NCI-H2107 treated with DMSO at 0.1 percent for 48 hours (cell line): ENCODE results near the gene CCDC137.
A peak's percentile ranks its signal among the peaks of the same experiment; 100 is the strongest.
"Not testable (repeated sequence)": the region's sequence is repeated elsewhere in the genome, so short reads cannot be mapped to it uniquely, and the experiment has no call there.

Experiments used
- DNase-seq: peaks from one replicate; lab custom pipeline; 2025; ENCODE audit not compliant: unreplicated experiment; lab: John Stamatoyannopoulos, UW

Gene CCDC137, protein sequence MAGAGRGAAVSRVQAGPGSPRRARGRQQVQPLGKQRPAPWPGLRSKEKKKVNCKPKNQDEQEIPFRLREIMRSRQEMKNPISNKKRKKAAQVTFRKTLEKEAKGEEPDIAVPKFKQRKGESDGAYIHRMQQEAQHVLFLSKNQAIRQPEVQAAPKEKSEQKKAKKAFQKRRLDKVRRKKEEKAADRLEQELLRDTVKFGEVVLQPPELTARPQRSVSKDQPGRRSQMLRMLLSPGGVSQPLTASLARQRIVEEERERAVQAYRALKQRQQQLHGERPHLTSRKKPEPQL

DNA sequence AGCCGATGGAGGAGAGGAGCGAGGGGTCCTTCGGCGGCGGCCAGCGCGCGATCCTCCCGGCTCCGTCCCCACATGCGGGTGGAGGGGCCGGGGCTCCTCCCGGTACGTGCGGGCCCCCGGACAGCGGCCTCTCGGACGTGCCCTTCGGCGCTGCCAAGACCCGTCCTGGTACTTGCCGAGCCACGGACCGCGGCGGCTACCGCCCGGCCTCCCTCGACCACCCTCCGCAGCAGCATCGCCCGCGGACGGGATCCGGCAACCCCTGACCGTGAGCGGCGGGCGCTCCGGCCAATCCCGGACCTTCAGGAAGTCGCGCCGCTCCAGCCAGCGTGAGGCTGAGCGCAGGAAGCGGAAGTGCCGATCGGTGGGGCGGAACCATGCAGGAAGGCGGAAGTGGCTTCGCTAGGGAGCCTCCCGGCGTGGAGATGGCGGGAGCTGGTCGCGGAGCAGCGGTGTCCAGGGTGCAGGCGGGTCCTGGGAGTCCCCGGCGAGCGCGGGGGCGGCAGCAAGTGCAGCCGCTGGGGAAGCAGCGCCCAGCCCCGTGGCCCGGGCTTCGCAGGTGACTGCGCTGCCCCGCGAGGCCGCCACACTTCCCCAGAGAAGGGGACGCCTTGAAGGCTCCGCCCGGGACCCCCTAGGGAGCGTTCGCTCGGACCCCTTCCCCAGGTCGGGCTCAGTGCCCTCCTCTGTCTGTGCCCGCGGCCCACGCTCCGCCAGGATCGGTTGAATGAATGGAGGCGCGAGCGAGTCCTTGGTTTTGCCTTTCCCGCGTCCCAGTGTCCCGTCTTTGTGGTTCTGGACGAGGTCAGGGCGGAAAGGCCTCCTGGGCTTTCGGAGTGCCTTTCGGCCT is at the start of gene CCDC137, which contains the start of gene OXLD1:
Gene CCDC137, plus strand, starts transcription at position 396 of the 850 bp plus-strand sequence. Its CDS starts 30 bp downstream, at position 426.
Gene OXLD1, minus strand, starts transcription at position 264 of the 850 bp plus-strand sequence. Its CDS starts 28 bp downstream, at position 236.
- DNase-seq = peak; percentile 74

DNA sequence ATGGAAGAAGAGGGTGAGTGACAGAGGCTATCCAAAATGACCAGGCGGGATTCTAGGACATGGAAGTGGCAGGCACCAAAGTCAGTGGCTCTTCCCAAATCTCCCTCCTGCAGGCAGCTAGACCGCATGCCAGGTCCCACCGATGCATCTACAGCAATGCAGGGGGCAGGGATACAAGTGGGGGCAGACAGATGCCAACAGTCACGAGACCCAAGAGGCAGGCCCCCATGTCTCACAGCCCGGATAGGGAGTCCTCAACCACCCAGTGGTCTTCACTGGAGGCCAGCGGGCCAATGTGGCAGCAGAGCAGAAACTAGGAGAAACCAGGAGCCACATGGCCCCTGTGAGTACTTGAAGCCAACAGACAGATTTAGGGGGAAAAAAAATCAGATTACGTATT is 49.7 kb upstream of the CCDC137 start:
- DNase-seq = no peak

DNA sequence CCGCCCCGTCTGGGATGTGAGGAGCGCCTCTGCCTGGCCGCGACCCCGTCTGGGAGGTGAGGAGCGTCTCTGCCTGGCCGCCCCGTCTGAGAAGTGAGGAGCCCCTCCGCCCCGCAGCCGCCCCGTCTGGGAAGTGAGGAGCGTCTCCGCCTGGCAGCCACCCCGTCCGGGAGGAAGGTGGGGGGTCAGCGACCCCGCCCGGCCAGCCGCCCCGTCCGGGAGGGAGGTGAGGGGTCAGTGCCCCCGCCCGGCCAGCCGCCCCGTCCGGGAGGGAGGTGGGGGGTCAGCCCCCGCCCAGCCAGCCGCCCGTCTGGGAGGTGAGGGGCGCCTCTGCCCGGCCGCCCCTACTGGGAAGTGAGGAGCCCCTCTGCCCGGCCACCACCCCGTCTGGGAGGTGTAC is 48.2 kb upstream of the CCDC137 start:
- not testable (repeated sequence) for DNase-seq

DNA sequence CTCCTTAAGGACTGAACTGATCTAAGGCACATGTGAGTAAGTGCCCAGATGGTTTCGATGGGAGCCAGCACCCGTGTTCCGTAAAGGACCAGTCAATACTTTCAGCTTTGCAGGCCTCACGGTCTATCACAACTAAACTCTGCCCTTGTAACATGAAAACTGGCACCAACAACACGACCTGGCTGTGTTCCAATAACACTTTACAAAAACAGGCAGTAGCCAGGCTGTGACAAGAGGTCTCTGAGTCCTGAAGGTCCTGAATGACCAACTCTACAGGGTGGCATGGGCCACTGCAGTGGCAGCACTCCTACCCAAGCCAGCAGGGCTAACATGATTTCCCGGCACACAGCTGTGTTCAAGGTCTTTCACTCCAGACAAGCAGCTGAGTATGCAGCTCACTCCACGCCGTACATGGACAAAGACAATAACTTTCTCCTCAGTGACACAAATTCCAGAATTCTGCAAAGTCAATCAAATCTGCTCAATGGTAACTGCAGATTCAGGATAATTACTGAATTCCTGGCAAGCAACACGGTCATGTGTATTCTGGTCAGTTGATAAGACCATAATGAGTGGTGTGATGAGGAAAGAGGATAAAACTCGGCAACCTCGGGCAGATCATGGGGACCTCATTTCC is 44.9 kb upstream of the CCDC137 start:
- DNase-seq = no peak

DNA sequence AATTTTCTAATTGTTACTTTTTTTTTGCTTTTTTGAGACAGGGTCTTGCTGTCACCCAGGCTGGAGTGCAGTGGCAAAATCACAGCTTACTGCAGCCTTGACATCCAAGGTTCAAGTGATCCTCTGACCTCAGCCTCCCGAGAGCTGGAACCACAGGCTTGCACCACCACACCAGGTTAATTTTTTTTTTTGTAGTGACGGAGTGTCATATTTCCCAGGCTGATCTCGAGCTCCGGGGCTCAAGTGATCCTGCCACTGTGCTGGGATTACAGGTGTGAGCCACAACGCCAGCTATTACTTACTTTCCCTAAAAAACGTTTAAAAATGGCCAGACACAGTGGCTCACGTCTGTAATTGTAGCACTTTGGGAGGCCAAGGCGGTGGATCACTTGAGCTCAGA is 36.3 kb upstream of the CCDC137 start:
- DNase-seq = no peak

DNA sequence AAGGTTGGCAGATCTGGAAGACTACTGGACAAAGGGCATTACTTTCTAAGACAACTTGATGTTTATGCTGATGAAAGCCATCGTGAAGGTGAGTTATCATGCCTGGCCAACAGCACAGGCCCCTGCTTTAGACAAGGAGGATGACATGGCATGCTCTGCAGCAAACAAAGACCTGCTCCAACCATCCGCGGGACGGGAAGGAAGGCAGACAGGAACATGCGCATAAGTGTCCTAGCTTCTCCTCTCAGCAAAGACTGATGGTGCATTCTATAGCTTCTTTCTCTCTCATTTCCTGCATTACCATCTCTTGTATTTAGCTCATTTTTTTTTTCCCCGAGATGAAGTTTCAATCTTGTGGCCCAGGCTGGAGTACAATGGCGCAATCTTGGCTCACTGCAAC is 35.1 kb upstream of the CCDC137 start:
- no peak for DNase-seq

DNA sequence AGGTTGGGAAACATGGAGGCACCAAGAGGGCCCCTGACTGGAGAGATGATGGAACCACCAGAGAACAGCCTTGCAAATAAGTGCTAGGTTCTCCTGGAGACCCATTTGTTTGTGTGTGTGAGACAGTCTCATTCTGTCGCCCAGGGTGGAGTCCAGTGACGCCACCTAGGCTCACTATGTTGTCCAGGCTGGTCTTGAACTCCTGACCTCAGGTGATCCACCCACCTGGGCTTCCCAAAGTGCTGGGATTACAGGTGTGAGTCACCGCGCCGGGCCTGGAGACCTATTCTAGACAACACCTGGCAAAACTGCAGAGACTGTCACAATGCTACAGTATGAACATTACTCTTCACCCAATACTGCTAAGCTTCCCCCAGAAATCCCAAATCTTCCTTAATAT is 31.1 kb upstream of the CCDC137 start:
- DNase-seq = no peak

DNA sequence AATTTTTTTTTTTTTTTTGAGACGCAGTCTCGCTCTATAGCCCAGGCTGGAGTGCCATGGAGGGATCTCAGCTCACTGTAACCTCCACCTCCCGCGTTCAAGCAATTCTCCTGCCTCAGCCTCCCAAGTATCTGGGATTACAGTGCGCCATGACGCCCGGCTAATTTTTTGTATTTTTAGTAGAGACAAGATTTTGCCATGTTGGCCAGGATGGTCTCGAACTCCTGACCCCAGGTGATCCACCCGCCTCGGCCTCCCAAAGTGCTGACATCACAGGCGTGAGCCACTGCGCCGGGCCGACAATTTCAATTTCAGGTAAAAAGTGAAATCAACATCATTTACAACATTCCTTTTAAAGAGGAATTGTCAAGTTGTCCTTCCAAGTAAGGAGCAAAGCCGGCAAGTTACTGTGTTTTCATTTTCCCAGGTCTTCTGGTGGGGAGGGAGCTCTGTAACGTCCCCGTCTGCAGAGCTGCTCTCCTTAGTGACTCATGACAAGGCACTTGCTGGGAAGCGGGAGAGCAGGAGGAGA is 30.5 kb upstream of the CCDC137 start:
- DNase-seq = no peak

DNA sequence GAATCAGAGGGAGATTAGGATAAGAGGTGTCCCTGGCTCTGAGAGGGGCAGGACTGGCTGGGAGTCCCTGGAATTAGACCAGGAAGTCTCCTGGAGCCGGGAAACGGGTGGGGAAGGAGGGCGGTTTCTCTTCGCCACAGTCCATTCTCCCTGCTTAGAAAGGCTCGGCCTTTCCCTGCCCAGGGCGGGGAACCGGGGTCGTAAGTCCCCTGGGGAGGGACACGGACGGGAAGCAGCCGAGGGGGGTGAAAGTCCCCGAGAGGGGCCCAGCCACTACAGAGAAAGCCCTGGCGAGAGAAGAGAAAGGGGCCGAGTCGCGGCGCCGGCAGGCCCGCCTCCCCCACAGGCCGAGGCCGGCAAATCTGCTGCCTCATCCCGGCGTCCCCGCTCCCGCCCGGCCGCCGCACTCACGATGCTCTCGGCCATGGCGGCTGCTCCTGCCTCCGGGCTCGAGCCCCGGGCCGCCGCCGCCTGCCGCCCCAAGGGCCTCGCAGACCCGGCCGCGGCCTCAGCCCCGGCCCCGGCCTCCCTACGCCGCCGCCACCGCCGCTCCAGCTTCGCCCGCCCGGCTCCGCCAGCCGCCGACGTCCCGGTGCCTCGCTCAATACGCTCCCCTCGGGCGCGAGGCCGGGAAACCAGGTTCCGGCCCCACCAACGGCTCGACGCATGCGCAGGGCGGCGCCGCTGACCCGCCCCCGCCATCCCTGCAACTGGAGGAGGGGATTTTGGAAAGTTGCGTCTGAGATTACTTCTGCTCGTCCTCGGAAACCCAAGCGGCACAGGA is 29.8 kb upstream of the CCDC137 start, which contains the start of the genes NPLOC4 and TSPAN10:
Gene NPLOC4, minus strand, starts transcription at position 608 of the 784 bp plus-strand sequence. Its CDS starts 182 bp downstream, at position 426.
Gene TSPAN10, plus strand, starts transcription at position 692 of the 784 bp plus-strand sequence. CDS start 5,217 bp downstream, outside the sequence.
- DNase-seq = peak; percentile 42

DNA sequence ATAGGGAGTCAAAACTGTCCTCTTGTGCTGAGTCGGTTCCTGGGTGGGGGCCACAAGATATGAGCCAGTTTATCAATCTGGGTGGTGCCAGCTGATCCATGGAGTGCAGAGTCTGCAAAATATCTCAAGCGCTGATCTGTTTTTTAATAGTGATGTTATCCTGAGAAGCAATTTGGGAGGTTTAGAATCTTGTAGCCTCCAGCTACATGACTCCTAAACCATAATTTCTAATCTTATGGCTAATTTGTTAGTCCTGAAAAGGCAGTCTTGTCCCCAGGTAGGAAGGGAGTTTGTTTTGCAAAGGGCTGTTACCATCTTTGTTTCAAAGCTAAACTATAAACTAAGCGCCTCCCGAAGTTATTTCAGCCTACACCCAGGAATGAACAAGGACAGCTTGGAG is 27.9 kb upstream of the CCDC137 start:
- no peak for DNase-seq

DNA sequence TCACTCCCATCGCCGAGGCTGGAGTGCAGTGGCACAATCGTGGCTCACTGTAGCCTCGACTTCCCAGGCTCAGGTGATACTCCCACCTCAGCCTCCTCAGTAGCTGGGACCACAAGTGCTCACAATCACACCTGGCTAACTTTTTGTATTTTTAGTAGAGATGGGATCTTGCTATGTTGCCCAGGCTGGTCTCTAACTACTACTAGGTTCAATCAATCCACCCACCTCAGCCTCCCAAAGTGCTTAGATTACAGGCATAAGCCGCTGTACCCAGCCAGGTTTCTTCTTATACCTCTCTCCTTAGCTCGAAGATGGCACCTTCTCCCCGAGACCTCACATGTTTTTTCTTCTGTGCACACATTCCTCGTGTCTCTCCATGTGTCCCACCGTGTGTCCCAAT is 26.5 kb upstream of the CCDC137 start:
- no peak for DNase-seq

DNA sequence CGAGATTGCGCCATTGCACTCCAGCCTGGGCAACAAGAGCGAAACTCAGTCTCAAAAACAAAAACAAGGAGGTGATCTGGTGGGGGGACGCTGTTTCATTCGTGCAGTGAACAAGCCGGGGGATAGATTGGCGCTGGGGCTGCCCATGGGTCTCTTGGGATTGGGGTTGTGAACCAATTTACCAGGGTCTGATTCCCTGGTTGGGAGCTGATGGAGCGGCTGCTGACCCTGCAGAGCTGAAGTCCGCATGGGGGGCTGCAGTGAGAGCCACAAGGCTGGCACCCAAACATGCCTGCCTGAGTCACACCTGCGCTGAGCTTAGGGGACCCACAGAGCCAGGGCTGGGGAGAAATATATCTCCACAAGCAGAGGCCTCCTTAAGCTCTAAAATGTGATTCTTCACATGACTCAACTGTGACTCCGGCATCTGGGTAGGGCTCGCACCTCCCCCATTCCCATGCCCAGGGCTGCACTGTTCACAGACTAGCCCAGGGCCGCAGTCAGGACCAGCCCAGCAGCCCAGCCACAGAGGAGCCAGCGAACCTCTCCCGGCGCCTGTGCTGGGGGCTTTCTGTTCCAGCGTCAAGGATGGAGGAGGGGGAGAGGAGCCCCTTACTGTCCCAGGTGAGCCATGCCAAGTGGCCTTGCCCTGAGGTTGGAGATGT is 24.6 kb upstream of the CCDC137 start:
- no peak for DNase-seq

DNA sequence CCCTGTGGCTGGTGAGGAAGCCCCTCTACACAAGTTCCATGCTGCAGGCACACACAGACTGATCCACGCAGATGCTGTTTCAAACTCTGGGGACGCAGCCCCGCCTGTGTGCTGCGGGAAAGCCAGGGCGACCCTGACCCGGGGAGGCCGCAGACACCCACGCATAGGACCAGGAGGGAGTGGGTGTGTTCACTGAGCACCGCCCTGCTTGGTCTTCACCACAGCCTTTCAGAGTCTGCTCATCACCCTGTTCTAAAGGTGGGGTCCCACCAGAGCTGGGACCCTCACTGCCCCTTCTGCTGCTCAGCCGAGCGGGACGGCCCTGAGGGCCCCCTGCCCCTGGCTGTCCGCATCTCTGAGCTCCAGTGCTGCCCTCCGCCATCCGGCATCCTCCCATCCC is 22.0 kb upstream of the CCDC137 start:
- DNase-seq = no peak

DNA sequence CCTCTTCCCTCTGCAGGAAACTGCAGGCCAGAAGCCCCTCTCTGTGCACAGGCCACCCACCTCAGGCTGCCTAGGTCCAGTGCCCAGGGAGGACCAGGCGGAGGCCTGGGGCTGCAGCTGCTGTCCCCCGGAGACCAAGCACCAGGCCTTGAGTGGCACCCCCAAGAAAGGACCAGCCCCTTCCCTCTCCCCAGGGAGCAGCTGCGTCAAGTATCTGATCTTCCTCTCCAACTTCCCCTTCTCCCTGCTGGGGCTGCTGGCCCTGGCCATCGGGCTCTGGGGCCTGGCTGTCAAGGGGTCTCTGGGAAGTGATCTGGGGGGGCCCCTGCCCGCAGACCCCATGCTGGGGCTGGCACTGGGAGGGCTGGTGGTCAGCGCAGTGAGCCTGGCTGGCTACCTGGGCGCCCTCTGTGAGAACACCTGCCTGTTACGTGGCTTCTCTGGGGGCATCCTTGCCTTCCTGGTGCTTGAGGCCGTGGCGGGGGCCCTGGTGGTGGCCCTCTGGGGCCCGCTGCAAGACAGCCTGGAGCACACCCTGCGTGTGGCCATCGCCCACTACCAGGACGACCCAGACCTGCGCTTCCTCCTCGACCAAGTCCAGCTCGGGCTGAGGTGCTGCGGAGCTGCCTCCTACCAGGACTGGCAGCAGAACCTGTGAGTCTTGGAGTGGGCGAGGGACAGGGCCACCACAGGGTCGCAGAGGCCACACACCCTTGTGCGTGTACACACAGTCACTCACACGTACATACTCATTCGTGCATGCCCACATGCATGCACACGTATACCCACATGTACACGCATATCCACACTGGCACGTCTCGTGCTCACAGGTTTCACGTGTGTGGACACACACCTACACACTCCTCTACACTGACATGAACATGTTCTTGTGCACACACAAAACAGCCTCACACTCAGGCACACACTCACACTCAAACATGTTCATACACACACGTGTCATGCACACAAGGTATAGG is 21.3 kb upstream of the CCDC137 start:
- no peak for DNase-seq

DNA sequence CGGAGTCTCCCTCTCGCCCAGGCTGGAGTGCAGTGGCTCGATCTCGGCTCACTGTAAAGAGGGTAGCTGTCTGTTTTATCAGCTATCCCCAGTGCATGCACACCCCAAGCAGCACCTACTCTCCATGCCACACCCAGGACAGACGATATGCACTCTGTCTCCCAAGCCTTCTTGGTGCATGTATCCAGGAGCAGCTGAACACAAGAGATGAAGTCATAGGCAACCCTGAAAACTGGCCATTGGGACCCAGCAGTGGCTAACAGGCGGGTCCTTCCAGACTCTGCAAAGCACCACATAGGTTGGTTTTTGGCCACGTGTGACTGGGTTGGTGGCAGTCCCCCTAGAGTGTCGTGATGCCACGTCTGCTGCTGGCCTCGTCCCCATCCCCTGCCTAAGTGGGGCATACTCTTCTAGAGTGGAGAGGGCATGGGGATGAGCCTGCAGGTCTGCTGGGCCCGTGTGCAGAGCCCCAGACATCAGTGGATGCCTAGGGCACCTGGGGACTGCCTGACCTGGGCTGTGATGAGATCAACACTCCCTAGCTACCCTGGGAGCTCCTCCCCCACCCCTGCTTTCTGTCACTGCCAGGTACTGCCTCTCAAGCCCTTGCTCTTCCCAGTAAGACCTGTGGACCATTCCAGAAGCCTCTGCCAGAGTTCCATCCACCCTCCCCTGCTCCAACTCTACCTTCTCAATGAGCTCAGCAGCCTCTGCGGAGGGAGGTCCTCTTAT is 19.5 kb upstream of the CCDC137 start:
- DNase-seq = no peak

DNA sequence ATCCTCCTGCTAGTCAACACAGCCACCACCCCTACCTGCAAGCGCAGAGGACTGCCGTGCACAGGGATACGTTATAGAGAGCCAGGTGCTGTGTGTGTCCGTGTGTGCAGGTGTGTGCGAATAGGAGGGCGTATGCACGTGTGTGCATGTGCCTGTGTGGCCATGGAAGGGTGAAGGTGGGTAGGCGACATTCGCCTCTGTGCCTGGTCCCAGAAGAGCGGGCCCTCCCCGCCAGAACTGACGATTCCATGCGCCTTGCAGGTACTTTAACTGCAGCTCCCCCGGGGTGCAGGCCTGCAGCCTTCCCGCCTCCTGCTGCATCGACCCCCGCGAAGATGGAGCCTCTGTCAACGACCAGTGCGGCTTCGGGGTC is 18.9 kb upstream of the CCDC137 start:
- no peak for DNase-seq

DNA sequence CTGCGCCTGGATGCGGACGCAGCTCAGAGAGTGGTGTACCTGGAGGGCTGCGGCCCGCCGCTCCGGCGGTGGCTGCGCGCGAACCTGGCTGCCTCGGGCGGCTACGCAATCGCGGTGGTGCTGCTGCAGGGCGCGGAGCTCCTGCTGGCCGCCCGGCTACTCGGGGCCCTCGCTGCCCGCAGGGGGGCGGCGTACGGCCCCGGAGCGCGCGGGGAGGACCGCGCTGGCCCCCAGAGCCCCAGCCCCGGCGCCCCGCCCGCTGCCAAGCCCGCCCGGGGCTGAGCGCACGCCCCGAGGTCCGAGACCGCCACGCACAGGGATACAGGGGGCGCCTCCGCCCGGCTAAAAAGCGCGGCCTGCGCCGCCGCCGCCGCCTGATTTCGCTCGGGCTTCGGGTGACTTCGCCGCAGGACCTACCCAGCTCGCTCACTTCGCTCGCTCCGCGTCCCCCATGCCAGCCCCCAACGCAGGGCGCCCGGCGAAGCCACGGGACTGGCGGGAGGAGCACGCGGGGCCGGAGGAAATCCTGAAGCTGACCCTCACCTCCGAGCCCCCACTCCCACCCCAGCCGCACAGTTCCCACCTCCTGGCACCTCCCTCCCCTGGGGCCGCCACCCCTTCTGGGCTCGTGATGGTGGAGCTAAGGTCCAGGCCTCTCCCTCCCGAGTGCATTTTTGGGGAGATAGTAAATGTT is 18.4 kb upstream of the CCDC137 start:
- no peak for DNase-seq

DNA sequence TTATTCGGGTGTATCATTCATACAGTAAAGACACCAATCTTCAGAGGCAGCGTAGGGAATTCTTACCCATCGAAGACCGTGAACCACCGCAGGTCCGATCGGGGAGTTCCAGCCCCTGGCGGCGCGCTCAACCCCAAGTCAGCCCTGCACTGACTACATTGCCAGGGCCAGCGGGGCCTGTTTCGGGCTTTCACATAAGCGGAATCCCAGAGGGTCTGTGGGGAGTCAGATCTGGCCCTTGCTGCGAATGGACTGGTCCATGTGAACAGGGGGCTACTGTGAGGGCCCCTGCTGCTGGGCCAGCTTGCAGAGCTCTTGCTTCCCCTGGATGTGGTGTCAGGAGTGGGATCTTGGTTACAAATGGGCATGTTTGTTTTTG is 17.8 kb upstream of the CCDC137 start:
- no peak for DNase-seq
